Activated CD8-positive, alpha-beta memory T cell treated with anti-CD3 and anti-CD28 coated beads for 1 hour (primary cell): ENCODE measurements around the gene RBM3.
"Not testable (repeated sequence)": the region's sequence is repeated elsewhere in the genome, so short reads cannot be mapped to it uniquely, and the experiment has no call there.

ENCODE experiments used
- DNase-seq, 2 donors: peaks; one replicate each; pipeline ENCODE4 v3.0.0-alpha.2; 2020; ENCODE audit warnings: low read depth in 1 of 2; ENCODE audit errors: extremely low read depth in 1 of 2

The RBM3 gene

DNA sequence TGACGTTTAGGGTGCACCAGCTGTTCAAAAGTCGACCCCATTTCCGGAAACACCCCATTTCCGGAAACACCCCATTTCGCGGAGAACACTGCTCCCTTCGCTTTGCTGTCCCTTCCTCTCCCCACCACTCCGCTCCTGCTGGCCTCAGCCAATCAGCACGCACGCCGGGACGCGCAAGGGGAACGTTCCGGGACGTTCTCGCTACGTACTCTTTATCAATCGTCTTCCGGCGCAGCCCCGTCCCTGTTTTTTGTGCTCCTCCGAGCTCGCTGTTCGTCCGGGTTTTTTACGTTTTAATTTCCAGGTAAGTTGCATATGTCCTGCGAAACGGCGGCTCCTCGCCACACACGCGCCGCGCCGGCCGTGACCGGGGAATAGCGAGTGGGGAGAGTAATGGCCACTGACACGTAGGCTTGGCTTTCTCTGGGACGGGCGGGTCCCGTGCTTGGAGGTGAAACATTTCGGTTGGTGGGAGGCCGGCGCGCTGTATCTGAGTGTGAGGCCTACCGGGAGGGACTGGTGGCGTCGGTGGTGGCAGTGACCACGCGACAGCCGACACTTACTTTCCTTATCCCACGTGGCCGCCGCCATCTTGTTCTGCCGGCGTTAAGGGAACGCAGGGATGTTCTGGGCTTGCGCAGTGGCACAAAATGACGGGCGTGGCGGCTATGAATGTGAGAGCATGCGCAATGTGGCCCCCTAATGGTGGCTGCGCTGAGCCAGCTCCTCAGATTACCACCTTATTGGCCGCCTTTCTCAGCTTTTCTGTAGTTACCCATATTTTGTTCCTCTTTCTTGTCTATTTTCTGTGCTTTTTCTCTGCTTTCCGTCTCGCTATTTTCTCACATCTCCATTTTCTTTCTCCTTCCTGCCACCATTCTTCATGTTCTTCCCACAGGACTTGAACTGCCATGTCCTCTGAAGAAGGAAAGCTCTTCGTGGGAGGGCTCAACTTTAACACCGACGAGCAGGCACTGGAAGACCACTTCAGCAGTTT, at the start of gene RBM3:
RBM3 (plus strand) TSS at position 215 of the 997 bp plus-strand sequence; CDS start at position 912, 697 bp downstream.
- DNase-seq, result peak; percentile 80 to 81

DNA sequence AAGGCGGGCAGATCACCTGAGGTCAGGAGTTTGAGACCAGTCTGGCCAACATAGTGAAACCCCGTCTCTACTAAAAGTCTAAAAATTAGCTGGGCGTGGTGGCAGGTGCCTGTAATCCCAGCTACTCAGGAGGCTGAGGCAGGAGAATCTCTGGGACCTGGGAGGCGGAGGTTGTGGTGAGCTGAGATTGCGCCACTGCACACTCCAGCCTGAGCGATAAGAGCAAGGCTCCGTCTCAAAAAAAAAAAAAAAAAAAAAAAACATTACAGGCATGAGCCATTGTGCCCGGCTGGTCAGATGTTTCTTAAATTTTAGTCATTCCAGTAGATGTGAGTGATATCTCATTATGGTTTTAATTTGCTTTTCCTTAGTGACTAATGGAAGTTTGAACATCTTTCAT, 48.4 kb upstream of the RBM3 start:
- not testable (repeated sequence) for DNase-seq

DNA sequence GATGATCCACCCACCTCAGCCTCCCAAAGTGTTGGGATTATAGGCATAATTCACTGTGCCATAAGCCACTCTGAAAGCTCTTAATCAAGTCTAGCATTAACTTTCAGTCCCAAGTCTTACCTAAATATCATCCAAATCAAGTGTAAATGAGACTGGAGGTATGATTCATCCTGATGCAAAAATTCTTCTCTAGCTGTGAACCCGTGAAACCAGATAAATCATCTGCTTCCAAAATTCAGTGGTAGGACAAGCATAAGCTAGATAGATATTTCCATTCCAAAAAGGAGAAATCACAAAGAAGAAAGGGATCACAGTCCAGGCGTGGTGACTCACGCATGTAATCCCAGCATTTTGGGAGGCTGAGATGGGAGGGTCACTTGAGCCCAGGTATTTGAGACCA, 43.5 kb upstream of the RBM3 start:
- DNase-seq, result no peak

DNA sequence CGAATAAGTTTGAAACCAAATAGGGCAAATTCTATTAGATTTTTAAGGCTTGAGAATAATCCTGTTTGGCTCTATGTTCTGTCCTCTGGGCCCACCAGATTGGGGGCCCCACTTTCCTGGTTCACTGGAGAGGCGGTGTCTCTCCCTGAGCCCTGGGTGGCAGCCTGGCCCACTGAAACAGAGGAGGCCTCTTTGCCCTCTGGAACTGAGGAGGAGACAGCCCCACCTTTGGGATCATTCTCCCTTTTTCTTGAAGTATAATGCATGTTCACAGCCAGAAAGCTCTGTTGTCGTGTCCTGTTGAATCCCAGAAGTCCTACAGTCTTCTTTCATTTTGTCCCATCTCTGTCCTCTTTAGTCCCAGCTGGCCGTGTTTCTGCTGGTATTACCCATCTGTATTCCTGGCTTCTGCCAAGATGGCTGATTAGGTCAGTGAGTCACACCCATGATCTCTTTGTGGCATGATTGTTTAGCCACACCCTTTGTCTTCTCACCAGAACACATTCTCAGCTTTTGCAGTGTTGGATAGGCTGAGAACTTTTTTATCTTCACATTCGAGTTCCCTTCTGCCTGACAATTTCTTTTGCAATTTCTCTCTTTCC, 42.8 kb upstream of the RBM3 start:
- DNase-seq, result no peak

DNA sequence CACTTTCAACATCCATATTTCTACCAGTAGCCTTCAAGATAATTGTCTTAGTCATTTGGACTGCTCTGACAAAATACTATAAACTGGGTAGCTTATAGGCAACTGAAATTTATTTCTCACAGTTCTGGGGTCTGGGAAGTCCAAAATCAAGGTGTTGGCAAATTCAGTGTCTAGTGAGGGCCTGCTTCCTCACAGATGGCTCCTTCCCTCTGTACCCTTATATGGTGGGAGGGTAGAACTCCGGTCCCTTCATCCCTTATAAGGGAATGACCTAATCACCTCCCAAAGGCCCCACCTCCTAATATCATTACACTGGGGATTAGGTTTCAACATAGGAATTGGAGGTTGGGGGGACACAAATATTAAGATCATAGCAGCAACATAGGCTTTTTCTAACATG, 42.1 kb upstream of the RBM3 start:
- DNase-seq, result no peak

DNA sequence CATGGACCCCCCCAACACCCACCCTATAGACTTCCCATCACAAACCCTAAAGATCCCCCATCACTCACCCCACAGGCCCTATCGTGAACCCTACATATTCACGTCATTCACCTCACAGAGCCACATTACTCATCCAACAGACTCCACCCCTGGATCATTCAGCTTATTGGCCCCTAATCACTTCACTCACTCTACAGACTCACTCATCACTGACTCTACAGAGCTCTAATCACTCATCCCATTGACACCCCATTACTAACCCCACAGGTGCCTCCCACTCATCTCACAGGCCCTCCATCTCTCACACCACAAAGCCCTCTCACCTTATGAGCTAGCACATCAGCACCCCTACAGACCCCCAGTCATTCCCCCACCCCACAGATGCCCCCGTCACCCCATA, 41.1 kb upstream of the RBM3 start:
- DNase-seq, result no peak

DNA sequence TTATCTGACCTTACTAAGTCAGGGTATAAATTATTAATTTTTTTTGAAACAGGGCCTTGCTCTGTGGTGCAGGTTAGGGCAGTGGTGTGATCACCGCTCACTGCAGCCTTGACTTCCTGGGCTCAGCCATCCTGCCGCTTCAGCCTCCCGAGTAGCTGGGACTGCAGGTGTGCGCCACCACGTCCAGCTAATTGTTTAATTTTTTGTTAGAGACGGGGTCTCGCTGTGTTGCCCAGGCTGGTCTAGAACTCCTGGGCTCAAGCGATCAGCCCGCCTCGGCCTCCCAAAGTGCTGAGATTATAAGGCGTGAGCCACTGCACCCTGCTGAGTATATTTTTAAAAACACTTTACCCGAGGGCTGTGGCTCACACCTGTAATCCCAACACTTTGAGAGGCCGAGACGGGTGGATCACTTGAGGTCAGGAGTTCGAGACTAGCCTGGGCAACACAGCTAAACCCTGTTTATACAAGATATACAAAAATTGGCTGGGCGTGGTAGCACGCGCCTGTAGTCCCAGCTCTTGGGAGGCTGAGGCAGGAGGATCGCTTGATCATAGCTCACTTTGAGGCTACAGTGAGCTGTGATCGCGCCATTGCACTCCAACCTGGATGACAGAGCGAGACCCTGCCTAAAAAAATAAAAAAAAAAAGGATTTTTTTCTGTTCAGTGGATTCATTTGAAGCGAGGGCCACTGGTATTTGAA, 35.5 kb upstream of the RBM3 start:
- DNase-seq, result no peak

DNA sequence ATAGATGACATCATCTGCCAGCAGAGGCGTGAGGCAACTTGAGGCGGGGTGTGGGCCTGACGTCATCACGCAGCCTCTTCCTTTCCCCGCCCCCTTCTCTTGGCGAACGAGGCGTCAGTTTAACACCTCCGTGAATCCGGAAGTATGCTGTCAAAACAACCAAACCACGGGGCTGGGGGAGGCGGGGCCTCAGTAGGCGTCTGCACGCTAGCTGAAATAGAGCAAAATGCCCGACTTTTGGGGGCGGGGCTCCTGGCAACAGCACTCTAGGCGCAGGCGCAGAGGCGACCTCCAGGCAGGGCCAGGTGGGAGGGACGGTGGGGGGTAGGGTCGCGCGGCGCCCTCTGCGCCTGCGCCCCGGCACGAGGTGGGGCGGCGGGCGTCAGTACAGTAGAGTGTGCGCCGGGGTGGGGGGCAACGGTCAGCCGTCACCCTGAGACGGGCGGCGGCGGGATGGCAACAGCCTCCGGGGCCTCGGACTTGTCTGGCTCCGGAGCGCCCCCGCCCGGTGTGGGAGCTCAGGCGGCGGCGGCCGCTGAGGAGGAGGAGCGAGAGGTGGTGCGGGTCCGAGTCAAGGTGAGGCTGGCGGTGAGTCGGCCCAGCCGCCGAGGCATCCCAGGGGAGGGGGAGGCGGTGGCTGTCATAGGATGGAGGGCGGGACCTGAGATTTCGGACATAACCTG, 34.8 kb upstream of the RBM3 start, which contains the start of gene TBC1D25:
TBC1D25 (plus strand) TSS at position 370 of the 683 bp plus-strand sequence; CDS start at position 454, 84 bp downstream.
- DNase-seq, result peak; percentile 93 to 95

DNA sequence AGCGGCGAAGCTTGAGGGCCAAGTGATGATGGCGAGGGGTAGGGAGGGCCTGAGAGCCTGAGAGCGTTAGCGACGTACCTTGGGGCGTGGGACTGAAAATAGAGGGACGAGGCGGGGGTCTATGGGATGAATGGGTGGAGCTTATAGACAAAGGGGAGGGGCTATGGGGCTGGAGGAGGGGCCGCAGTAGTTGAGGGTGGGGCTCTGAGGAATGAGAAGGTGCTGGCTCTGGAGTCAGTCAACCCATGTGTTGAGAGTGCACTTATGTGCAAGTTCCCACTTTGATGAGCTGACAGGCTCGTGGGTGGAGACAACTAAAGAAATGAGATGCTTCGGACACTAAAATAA, 34.3 kb upstream of the RBM3 start:
- DNase-seq, result peak in 1 of 2 donors; percentile 15

DNA sequence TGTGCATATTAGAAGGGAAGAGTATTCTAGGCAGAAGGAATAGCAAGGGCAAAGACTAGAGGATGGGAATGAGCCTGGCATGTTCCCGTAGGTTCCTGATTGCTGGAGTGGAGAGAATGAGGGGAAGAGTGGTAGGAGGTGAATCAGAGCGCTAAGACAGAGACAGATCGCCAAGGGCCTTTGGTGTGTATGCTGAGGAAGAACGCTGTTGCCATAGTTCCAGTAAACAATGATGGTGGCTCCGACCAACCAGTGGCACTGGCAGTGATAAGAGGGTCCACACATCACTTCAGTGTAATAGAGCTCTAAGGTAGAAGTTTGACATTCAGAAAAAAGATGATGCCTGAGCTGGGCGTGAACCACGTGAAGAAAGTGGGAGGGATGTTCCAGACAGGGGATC, 33.8 kb upstream of the RBM3 start:
- no peak for DNase-seq

DNA sequence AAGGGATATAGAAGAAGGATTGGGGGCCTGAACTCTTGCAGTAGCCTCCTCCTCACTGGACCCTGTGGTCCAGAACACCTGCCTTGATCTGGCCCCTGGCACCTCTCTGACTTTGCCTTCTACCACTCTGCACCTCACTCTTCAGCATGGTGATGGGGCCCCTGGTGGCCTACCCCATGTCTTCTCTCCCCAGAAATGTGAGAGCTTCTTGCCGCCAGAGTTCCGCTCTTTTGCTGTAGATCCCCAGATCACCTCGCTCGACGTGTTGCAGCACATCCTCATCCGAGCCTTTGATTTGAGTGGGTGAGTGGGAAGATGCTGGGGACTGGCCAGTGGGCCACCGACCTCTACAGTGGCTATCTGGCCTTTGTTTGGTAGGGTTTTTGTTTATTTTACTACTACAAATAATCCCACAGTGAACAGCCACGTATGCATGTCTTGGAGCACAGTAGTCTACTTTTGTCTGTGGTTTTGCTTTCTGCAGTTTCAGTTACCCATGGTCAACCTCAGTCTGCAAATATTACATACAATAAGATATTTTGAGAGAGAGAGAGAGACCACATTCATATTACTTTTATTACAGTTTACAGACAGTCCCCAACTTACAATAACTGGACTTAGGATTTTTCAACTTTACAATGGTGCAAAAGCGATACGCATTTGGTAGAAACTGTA, 33.0 kb upstream of the RBM3 start:
- DNase-seq, result no peak

DNA sequence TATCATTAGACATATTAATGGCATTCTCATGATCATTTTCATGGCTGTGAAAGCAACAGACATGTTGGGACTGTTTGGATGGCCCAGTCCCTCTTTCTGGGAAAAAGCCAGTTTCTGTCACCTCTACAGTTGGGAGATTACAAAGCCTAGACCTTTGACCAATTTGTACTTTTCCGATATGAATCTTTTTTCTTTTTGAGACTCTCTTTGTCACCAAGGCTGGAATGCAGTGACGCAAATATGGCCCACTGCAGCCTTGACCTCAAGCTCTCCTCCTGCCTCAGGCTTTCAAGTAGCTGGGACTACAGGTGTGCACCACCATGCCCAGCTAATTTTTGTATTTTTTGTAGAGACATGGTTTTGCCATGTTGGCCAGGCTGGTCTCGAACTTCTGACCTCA, 25.4 kb upstream of the RBM3 start:
- no peak for DNase-seq

DNA sequence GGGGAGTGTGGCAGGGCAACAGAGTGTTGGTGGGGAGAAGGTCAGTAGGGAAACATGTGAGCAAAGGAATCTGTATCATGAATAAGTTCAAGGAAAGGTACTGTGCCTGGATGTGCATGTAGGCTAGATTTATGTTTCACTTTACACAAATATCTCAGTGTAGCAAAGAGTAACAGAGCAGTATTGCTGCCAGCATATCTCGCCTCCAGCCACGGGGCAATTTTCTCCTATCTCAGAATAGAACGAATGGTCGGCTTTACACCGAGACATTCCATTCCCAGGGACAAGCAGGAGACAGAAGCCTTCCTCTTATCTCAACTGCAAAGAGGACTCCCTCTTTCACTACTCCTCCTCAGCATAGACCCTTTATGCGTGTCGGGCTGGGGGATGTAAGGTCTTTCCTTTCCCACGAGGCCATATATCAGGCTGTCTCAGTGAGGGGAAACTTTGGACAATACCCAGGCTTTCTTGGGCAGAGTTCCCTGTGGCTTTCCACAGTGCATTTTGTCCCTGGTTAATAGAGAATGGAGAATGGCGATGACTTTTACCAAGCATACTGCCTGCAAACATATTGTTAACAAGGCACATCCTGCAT, 18.5 kb upstream of the RBM3 start:
- DNase-seq, result not testable (repeated sequence)

DNA sequence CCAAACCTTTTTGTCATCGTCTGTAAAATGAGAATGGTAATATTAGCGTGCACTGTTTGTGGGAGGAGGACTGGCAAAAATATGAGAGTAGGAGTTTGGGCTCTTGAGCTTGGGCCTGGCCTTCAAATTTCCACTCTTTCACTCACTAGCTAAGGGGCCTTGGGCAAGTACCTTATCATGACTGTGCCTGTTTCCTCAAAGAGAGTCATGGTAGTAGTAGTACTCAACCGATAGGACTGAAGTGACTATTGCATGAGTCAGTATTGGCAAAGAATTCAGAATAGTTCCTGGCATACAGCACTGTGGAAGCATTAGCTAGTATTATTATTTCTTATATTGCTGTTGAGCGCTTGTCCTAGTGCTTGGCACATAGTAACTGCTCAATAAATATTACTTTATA, 16.0 kb upstream of the RBM3 start:
- no peak for DNase-seq

DNA sequence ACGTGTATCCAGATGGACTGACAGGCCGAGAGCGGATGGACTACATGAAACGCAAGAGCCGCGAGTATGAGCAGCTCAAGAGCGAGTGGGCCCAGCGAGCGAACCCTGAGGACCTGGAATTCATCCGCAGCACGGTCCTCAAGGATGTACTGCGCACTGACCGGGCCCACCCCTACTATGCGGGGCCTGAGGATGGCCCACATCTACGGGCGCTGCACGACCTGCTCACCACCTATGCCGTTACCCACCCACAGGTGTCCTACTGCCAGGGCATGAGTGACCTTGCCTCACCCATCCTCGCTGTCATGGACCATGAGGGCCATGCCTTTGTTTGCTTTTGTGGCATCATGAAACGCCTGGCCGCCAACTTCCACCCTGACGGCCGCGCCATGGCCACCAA, 14.6 kb upstream of the RBM3 start:
- DNase-seq, result no peak

DNA sequence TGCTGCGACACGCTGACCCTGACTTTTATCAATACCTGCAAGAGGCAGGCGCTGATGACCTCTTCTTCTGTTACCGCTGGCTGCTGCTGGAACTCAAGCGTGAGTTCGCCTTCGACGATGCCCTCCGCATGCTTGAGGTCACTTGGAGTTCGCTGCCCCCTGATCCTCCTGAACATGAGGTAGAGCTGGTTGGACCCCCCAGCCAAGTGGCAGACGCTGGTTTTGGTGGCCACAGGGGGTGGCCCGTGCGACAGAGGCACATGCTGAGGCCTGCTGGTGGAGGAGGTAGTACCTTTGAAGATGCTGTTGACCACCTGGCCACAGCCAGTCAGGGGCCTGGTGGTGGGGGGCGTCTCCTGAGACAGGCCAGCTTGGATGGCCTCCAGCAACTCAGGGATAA, 14.2 kb upstream of the RBM3 start:
- DNase-seq, result no peak

DNA sequence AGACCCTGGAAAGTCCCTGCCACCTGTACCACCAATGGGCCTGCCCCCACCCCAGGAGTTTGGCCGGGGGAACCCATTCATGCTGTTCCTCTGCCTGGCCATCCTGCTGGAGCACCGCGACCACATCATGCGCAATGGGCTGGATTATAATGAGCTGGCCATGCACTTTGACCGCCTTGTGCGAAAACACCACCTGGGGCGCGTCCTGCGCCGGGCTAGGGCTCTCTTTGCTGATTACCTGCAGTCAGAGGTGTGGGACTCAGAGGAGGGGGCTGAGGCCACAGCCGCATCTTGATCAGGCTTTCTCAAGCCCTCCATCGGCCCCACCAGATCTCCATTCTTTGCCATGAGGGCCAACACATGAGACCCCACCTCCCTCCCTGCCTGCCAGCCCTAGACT, 13.6 kb upstream of the RBM3 start:
- no peak for DNase-seq

DNA sequence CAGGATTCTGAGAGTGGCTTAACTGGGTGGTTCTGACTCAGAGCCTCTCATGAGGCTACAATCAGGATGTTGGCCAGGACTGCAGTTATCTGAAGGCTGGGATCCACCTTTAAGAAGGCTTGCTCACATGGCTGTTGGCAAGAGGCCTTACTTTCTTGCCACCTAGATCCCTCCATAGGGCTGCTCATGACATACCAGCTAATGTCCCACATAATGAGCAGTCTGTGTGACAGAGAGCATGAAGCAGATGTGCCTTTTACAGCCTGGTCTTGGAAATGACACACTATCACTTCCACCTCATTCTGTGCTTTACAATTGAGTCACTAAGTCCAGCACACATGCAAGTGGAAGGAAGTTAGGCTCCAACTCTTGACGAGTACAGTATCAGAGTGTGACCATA, 4.3 kb upstream of the RBM3 start:
- no peak for DNase-seq

DNA sequence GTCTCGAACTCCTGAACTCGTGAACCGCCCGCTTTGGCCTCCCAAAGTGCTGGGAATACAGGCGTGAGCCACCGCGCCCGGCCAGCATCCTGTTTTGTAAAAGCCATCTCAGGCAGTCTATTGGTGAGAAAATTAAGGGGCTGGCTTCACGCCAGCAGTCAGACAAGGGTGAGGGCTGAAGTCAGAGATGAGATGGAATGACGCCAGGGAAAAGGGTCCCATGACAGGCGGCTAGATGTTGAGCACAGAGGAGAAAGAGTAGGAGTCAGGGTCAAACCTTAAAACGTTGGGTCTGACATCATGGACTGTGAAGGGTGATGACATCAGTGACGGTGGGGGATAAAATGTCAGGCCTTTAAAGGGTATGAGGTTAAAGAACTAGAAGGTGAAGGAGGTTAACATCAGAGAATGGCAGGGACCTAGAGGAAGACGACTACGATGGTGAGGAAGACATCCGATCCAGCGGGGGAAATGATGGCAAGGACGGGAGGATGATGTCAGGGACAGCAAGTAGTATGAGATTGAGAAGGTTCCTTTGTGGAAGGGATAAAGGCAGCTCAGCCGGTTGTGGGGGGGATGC, 504 bp upstream of the RBM3 start:
- no peak for DNase-seq

DNA sequence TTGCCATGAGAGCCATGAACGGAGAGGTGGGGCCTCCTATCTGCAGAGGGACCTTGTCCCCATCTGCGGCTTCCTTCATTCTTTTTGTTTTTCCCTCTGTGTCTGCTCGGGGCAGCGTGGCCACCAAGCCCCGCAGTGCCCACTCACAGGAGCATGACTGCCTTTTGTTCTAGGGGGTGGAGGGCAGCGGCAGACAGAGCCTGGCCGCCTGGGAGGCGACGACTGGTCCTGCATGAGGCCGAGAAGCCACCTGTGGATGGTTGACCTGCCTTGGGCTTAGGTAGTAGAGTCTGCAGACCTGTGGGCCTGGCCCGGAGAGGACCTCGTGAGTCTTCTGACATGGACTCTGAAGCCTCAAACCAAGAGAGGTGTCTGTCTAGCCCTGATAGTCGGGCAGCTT, 1.4 kb downstream of the RBM3 start:
- no peak for DNase-seq
